GM12878 (cell line): ENCODE measurements around the gene PDIA5. TPM values are rescaled to one million over a fixed set of nuclear protein-coding genes. Genes with fewer than 3 reads are reported as not detected.

Experiments used
- ATAC-seq: fragments of 200-7000 bp; cut with Tn5 transposase; 3 replicates; pipeline ENCODE4 v1.9.1; 2020; ENCODE audit warnings: mild to moderate bottlenecking, moderate library complexity
- BruUV-seq: library from RNA; stranded (reverse); fragments of 400-500 nt; replicated peaks from 2 replicates; lab custom pipeline; 2021; lab: Mats Ljungman, UMichigan
- CTCF ChIA-PET: fragments of 300-600 bp; sonication (Branson Sonifier 250); formaldehyde crosslinking; extraction: SDS; loops from one replicate; lab custom pipeline; 2021; ENCODE audit warnings: inconsistent platforms; lab: Yijun Ruan, JAX
- POLR2A ChIA-PET: fragments of 350-600 bp; formaldehyde crosslinking; extraction: SDS; loops from one replicate; lab custom pipeline; 2021; ENCODE audit warnings: inconsistent platforms; lab: Charles Lee
- RAD21 ChIA-PET: fragments of 300-600 bp; sonication (Branson Sonifier 250); formaldehyde crosslinking; loops from one replicate; lab custom pipeline; 2023; ENCODE audit warnings: antibody characterized with exemption; ENCODE audit not compliant: unreplicated experiment; lab: Charles Lee
- SMC1A ChIA-PET: fragments of 300-600 bp; sonication (Branson Sonifier 250); formaldehyde crosslinking; loops from one replicate; lab custom pipeline; 2023; ENCODE audit not compliant: unreplicated experiment, uncharacterized antibody; lab: Charles Lee
- DNase-seq: peaks from one replicate; pipeline ENCODE4 v3.0.0-alpha.2; 2011; ENCODE audit warnings: low read depth, low spot score
- FAIRE-seq: peaks from 3 replicates; lab custom pipeline; 2011; peaks lifted over from hg19 to GRCh38; lab: Jason Lieb, UNC
- H2AFZ ChIP-seq: 2 replicates; pipeline ENCODE4 v1.6.0; 2011; ENCODE audit warnings: low read depth, low read length, control low read depth; ENCODE audit not compliant: control insufficient read depth
- H3K27ac ChIP-seq: 2 replicates; pipeline ENCODE4 v1.5.1; 2011; ENCODE audit warnings: control low read depth; ENCODE audit not compliant: control insufficient read depth, insufficient read depth
- H3K27me3 ChIP-seq, 2 experiments: replicated peaks in 1 of 2; 2 replicates each; pipeline versions ENCODE4 v1.6.0 to v1.6.1; 2011; ENCODE audit warnings: low read length in 1 of 2; ENCODE audit not compliant: control insufficient read depth in 2 of 2, insufficient read depth in 2 of 2
- H3K36me3 ChIP-seq, 2 experiments: 2 replicates each; pipeline ENCODE4 v1.5.1; 2011; ENCODE audit warnings: low read length in 1 of 2; ENCODE audit not compliant: control insufficient read depth in 2 of 2, insufficient read depth in 2 of 2
- H3K4me1 ChIP-seq: 2 replicates; pipeline ENCODE4 v1.6.1; 2011; ENCODE audit warnings: mild to moderate bottlenecking, low read length, moderate library complexity, mixed read lengths; ENCODE audit not compliant: control insufficient read depth, insufficient read depth
- H3K4me2 ChIP-seq: 2 replicates; pipeline ENCODE4 v1.6.0; 2011; ENCODE audit warnings: control low read depth; ENCODE audit not compliant: control insufficient read depth, insufficient read depth
- H3K4me3 ChIP-seq: fragments of 200-600 bp; sonication (generic); 2 replicates; pipeline ENCODE4 v1.5.1; 2016
- H3K79me2 ChIP-seq: 2 replicates; pipeline ENCODE4 v1.6.0; 2011; ENCODE audit warnings: low read length; ENCODE audit not compliant: control insufficient read depth, insufficient read depth
- H3K9ac ChIP-seq: 2 replicates; pipeline ENCODE4 v1.8.0; 2011; ENCODE audit warnings: low read length, control low read depth, mixed read lengths; ENCODE audit not compliant: control insufficient read depth, insufficient read depth
- H3K9me3 ChIP-seq: replicated peaks from 3 replicates; pipeline ENCODE4 v1.5.1; 2011; ENCODE audit warnings: mild to moderate bottlenecking, low read length; ENCODE audit not compliant: control insufficient read depth, insufficient read depth
- H4K20me1 ChIP-seq: 2 replicates; pipeline ENCODE4 v1.6.0; 2011; ENCODE audit not compliant: control insufficient read depth, insufficient read depth
- ESRRA ChIP-seq: IDR thresholded peaks from 2 replicates; pipeline ENCODE4 v1.6.1; 2012; ENCODE audit warnings: mild to moderate bottlenecking, low read length, improper control_type of control experiment
- HDAC6 ChIP-seq: fragments of 200-600 bp; sonication (generic); IDR thresholded peaks from one replicate; pipeline ENCODE4 v1.8.0; 2017; ENCODE audit warnings: antibody characterized with exemption; ENCODE audit not compliant: unreplicated experiment
- NFYB ChIP-seq: IDR thresholded peaks from 2 replicates; pipeline ENCODE4 v1.6.1; 2011; ENCODE audit warnings: low read depth, mild to moderate bottlenecking, low read length, improper control_type of control experiment, moderate library complexity; ENCODE audit not compliant: insufficient read depth
- NR2C1 ChIP-seq: fragments of 450-650 bp; IDR thresholded peaks from 2 replicates; pipeline ENCODE4 v1.6.1; 2017; ENCODE audit warnings: antibody characterized with exemption, mild to moderate bottlenecking, moderate library complexity
- SIX5 ChIP-seq: IDR thresholded peaks from 2 replicates; pipeline ENCODE4 v1.6.1; 2011; ENCODE audit warnings: mild to moderate bottlenecking, low read depth, low read length, moderate library complexity; ENCODE audit not compliant: severe bottlenecking
- ZNF384 ChIP-seq: IDR thresholded peaks from 2 replicates; pipeline ENCODE4 v1.6.1; 2012; ENCODE audit warnings: low read depth, mild to moderate bottlenecking, low read length, improper control_type of control experiment, borderline replicate concordance
- WGBS: methylation state at CpG from one replicate; pipeline ENCODE4 v1.1.6; 2016; ENCODE audit warnings: low lambda C conversion rate; ENCODE audit not compliant: insufficient replicate concordance, insufficient coverage; ENCODE audit errors: missing lambda C conversion rate; 5-methylcytosine and 5-hydroxymethylcytosine counted together
- in situ Hi-C: fragments of 300-500 bp; cut with MboI; formaldehyde crosslinking; loops from 9 replicates; pipeline ENCODE4 v1.14.3; 2018; ENCODE audit warnings: mixed read lengths
- intact Hi-C: fragments of 100-400 bp; cut with micrococcal nuclease; formaldehyde crosslinking; loops from one replicate; pipeline ENCODE4 v1.14.2; 2022; ENCODE audit not compliant: unreplicated experiment
- polyA plus RNA-seq, 11 experiments: library from polyadenylated mRNA; depleted of rRNA in 4 of 11; unstranded in 6 of 11; stranded (reverse) in 5 of 11; fragments of >200 nt; fragmentation: Nextera tagmentation in 4 of 11; fragmentation: Illumina TruSeq in 1 of 11; extraction: Ambion mirVana in 4 of 11; extraction: Trizol in 1 of 11; gene quantifications; 1 replicate in 1 of 11; 2 replicates in 10 of 11; pipeline versions ENCODE4 v1.2.1 to v1.2.3, GENCODE V29; 2011 to 2016; ENCODE audit warnings: inconsistent platforms in 2 of 11, missing spikeins in 2 of 11, low read depth in 1 of 11
- total RNA-seq, 4 experiments: library from RNA; depleted of rRNA in 3 of 4; stranded (reverse); fragments of >200 nt in 3 of 4; fragmentation: Illumina TruSeq in 1 of 4; extraction: Trizol in 1 of 4; gene quantifications; 2 replicates each; pipeline versions ENCODE4 v1.2.1 to v1.2.3, GENCODE V29; 2013 to 2021
- TF ChIP-seq, protein P1 (sequence below): fragments of 150-350 bp; IDR thresholded peaks from 2 replicates; pipeline ENCODE4 v1.6.1; 2016; ENCODE audit warnings: low read depth, low read length
- TF ChIP-seq, protein P2 (sequence below): IDR thresholded peaks from 2 replicates; pipeline ENCODE4 v1.6.1; 2012; ENCODE audit warnings: low read depth, low read length, improper control_type of control experiment
- TF ChIP-seq, protein P3 (sequence below): fragments of 450-650 bp; IDR thresholded peaks from 2 replicates; pipeline ENCODE4 v1.6.1; 2018; ENCODE audit warnings: mild to moderate bottlenecking, low read depth, moderate library complexity; ENCODE audit not compliant: partially characterized antibody

Gene PDIA5
- total and polyA plus RNA-seq, 10 of the 15 experiments (the other 5 are each of a cell fraction or from before 2014, with no cell fraction given): 4.1 to 24.8 (median 19.2) TPM

DNA sequence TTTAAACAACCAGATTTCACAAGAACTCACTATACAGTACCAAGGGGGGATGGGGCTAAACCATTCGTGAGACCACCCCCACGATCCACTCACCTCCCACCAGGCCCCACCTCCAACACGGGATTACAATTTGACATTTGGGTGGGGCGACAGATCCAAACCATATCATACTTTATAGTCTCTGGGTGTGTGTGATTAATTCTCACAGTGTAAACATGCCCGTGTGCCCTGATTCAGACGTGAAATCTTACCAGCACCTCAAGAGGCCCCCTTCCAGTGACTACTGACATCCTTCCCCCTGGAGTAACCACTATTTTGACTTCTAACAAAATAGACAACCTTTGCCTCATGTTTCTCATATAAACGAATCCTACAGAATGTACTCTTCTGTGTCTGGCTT is 5.0 kb upstream of the PDIA5 start (continued):
- TF ChIP-seq SIX5 (no peak), HDAC6 (no peak), ESRRA (no peak), NFYB (no peak)

DNA sequence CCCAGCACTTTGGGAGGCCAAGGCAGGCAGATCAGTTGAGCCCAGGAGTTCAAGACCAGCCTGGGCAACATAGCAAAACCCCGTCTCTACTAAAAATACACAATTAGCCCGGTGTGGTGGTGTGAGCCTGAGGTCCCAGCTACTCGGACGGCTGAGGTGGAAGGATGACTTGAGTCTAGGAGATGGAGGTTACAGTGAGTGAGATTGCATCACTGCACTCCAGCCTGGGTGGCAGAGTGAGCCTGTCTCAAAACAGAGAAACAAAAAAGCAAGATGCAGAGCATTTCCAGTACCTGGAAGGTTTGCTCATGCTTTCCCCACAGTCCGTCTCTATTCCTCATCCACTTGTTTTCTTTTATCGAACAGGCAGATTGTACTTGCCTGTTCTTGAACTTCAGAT is 3.8 kb upstream of the PDIA5 start:
- 61% methylated on average over 6 of the region's 6 CpGs for WGBS
- CTCF ChIA-PET: no interaction called here
- in situ Hi-C loops (no loop called here), intact Hi-C loops (no loop called here)
- no TSS peak for BruUV-seq
- no peak for ATAC-seq
- RAD21 ChIA-PET: no interaction called here
- FAIRE-seq: no peak
- H2AFZ ChIP-seq: no peak overlapping the region
- TF ChIP-seq ZNF384 (no peak), NR2C1 (no peak)
- no peak overlapping the region for H3K4me3 ChIP-seq
- H4K20me1 ChIP-seq: no peaks in the 10 kb centered on the region
- no peaks in the 10 kb centered on the region for H3K36me3 ChIP-seq
- no peaks in the 10 kb centered on the region for H3K9me3 ChIP-seq
- no peaks in the 10 kb centered on the region; a peak in 1 of 4 replicates for H3K27me3 ChIP-seq
- no peak overlapping the region for H3K9ac ChIP-seq
- SMC1A ChIA-PET: no interaction called here
- POLR2A ChIA-PET: no interaction called here
- no peaks in the 10 kb centered on the region for H3K4me1 ChIP-seq
- peaks cover 10% of the 10 kb centered on the region for H3K79me2 ChIP-seq
- H3K27ac ChIP-seq: no peak overlapping the region
- no peak for DNase-seq
- no peak overlapping the region for H3K4me2 ChIP-seq

DNA sequence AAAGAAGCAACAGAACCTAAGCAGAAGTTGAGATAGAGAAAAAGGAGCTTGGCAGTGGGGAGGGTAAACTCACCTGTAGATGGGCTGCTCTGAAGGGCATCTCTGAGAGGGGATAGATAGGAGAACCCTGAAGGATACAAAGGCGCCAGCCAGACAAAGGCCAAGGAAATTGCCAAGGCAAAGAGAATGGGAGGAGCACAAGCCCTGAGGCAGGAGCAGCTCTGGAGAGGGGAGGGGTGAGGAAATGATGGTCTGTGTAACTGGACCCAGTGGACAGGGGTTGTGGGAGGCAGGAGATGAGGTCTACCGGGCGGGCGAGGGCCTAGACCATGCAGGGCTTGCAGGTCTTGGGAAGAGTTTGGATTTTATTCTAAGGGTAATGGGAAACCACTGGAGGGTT is 2.3 kb upstream of the PDIA5 start:
- Histone ChIP-seq H3K27me3 (no peaks in the 10 kb centered on the region; a peak in 1 of 4 replicates), H3K79me2 (peaks cover 24% of the 10 kb centered on the region), H3K4me2 (no peak overlapping the region), H3K27ac (no peak overlapping the region), H3K9me3 (no peaks in the 10 kb centered on the region), H2AFZ (no peak overlapping the region), H3K4me1 (peaks cover 4% of the 10 kb centered on the region), H3K4me3 (no peak overlapping the region), H3K36me3 (no peaks in the 10 kb centered on the region), H4K20me1 (no peaks in the 10 kb centered on the region), H3K9ac (no peak overlapping the region)
- in situ Hi-C loops: no loop called here
- DNase-seq (no peak), ATAC-seq (no peak), FAIRE-seq (no peak)
- intact Hi-C loops: no loop called here
- SMC1A ChIA-PET: interaction anchor here (0.6 kb wide), 1 partner anchor 184 kb away, joined by 5 read pairs; no protein-coding TSS in a partner anchor
- POLR2A ChIA-PET: no interaction called here
- 41% methylated on average over 3 of the region's 4 CpGs for WGBS
- RAD21 ChIA-PET: no interaction called here
- CTCF ChIA-PET: no interaction called here
- no TSS peak for BruUV-seq
- TF ChIP-seq, protein P1, sequence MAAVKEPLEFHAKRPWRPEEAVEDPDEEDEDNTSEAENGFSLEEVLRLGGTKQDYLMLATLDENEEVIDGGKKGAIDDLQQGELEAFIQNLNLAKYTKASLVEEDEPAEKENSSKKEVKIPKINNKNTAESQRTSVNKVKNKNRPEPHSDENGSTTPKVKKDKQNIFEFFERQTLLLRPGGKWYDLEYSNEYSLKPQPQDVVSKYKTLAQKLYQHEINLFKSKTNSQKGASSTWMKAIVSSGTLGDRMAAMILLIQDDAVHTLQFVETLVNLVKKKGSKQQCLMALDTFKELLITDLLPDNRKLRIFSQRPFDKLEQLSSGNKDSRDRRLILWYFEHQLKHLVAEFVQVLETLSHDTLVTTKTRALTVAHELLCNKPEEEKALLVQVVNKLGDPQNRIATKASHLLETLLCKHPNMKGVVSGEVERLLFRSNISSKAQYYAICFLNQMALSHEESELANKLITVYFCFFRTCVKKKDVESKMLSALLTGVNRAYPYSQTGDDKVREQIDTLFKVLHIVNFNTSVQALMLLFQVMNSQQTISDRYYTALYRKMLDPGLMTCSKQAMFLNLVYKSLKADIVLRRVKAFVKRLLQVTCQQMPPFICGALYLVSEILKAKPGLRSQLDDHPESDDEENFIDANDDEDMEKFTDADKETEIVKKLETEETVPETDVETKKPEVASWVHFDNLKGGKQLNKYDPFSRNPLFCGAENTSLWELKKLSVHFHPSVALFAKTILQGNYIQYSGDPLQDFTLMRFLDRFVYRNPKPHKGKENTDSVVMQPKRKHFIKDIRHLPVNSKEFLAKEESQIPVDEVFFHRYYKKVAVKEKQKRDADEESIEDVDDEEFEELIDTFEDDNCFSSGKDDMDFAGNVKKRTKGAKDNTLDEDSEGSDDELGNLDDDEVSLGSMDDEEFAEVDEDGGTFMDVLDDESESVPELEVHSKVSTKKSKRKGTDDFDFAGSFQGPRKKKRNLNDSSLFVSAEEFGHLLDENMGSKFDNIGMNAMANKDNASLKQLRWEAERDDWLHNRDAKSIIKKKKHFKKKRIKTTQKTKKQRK: no peak
- TF ChIP-seq, protein P2, sequence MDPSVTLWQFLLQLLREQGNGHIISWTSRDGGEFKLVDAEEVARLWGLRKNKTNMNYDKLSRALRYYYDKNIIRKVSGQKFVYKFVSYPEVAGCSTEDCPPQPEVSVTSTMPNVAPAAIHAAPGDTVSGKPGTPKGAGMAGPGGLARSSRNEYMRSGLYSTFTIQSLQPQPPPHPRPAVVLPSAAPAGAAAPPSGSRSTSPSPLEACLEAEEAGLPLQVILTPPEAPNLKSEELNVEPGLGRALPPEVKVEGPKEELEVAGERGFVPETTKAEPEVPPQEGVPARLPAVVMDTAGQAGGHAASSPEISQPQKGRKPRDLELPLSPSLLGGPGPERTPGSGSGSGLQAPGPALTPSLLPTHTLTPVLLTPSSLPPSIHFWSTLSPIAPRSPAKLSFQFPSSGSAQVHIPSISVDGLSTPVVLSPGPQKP: no peak
- TF ChIP-seq, protein P3, sequence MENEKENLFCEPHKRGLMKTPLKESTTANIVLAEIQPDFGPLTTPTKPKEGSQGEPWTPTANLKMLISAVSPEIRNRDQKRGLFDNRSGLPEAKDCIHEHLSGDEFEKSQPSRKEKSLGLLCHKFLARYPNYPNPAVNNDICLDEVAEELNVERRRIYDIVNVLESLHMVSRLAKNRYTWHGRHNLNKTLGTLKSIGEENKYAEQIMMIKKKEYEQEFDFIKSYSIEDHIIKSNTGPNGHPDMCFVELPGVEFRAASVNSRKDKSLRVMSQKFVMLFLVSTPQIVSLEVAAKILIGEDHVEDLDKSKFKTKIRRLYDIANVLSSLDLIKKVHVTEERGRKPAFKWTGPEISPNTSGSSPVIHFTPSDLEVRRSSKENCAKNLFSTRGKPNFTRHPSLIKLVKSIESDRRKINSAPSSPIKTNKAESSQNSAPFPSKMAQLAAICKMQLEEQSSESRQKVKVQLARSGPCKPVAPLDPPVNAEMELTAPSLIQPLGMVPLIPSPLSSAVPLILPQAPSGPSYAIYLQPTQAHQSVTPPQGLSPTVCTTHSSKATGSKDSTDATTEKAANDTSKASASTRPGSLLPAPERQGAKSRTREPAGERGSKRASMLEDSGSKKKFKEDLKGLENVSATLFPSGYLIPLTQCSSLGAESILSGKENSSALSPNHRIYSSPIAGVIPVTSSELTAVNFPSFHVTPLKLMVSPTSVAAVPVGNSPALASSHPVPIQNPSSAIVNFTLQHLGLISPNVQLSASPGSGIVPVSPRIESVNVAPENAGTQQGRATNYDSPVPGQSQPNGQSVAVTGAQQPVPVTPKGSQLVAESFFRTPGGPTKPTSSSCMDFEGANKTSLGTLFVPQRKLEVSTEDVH: no peak
- no peak for TF ChIP-seq HDAC6
